Mesothelial cell of epicardium (in vitro differentiated cells): ENCODE data around the gene BSDC1. TPM values are rescaled to one million over a fixed set of nuclear protein-coding genes. Genes with fewer than 3 reads are reported as not detected.
"Not testable (repeated sequence)": the region's sequence is repeated elsewhere in the genome, so short reads cannot be mapped to it uniquely, and the experiment has no call there.

ENCODE experiments used
- DNase-seq, 2 experiments: peaks; one replicate each; pipeline ENCODE4 v3.0.0; 2021; ENCODE audit warnings: low spot score in 2 of 2; ENCODE audit not compliant: unreplicated experiment in 2 of 2
- H3K27ac Mint-ChIP-seq: 2 replicates; pipeline ENCODE4 v1.8.0; 2021; ENCODE audit warnings: mixed read lengths
- H3K27me3 Mint-ChIP-seq: 2 replicates; pipeline ENCODE4 v1.8.0; 2021; ENCODE audit warnings: low read depth, mixed read lengths
- H3K36me3 Mint-ChIP-seq: 2 replicates; pipeline ENCODE4 v1.8.0; 2021; ENCODE audit warnings: mixed read lengths
- H3K4me1 Mint-ChIP-seq: 2 replicates; pipeline ENCODE4 v1.8.0; 2021; ENCODE audit warnings: mixed read lengths
- H3K4me3 Mint-ChIP-seq: 2 replicates; pipeline ENCODE4 v1.8.0; 2021; ENCODE audit warnings: mild to moderate bottlenecking, moderate library complexity, mixed read lengths
- H3K9me3 Mint-ChIP-seq: 2 replicates; pipeline ENCODE4 v1.8.0; 2021; ENCODE audit warnings: mixed read lengths
- CTCF ChIP-seq: fragments of 200-600 bp; sonication (generic); IDR thresholded peaks from one replicate; pipeline ENCODE4 v1.5.0; 2021; ENCODE audit warnings: antibody characterized with exemption; ENCODE audit not compliant: unreplicated experiment
- total RNA-seq: library from RNA; stranded (reverse); gene quantifications from 3 replicates; pipeline ENCODE4 v1.2.1, GENCODE V29; 2021

BSDC1 gene
- total RNA-seq, 1 donor from 2014 or later, result 73.4 TPM

DNA sequence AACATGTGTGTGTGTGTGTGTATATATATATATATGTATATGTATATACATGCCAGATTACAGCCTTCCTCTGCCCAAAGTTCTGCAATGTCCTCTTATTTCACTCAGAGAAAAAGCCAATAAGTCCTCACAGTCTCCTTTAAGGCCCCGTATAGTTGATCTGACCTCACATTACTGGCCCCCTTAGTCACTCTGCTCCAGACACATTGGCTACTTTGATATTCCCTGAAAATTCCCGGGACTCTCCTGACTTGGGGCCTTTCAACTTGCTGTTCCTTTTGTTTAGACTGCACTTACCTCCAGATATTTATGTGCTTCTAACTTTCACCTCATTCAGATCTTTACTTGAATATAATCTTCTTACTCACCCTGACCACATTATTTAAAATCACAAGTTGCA, 4.2 kb upstream of the BSDC1 start:
- Mint-ChIP-seq H3K27ac (no peak overlapping the region), H3K36me3 (peaks cover 5% of the 10 kb centered on the region), H3K4me1 (peaks cover 16% of the 10 kb centered on the region), H3K9me3 (no peaks in the 10 kb centered on the region), H3K4me3 (no peak overlapping the region), H3K27me3 (no peaks in the 10 kb centered on the region)
- no peak for TF ChIP-seq CTCF
- DNase-seq, result no peak

- not testable (repeated sequence) for H3K9me3 Mint-ChIP-seq, H3K27me3 Mint-ChIP-seq, H3K27ac Mint-ChIP-seq, H3K4me3 Mint-ChIP-seq, H3K36me3 Mint-ChIP-seq, DNase-seq
- H3K4me1 Mint-ChIP-seq, result peaks cover 28% of the 10 kb centered on the region
Measured at GRCh38 chr1:32396524-32396923, 2.3 kb upstream of the BSDC1 start.

DNA sequence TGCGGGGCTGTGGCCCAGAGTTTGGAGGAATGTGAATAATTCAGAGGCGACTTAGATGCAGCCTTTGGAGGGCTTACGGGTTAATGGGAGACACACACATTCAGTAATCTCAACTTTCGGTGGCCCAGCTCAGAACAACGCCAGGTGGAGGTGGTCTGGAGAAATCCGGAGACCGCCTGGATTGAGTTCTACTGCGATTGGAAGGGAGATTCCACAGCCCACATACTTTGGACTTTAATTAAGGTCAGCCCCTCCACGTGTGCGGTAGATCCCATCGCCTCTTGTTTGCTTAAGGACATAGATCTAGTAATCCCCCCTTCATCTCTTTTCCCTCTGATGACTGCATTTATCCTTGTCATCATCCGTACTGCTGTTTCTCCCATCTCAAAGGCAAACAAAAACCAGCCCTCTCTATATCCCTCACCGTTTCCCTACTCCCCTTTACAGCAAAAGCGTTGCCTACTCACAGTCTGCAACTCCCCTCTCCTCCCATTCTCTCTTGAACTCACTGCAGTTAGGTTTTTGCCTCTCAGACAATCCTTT, 720 bp upstream of the BSDC1 start:
- peaks cover 7% of the 10 kb centered on the region for H3K36me3 Mint-ChIP-seq
- peak overlapping the region; percentile 100 for H3K27ac Mint-ChIP-seq
- H3K4me1 Mint-ChIP-seq, result peaks cover 24% of the 10 kb centered on the region
- H3K27me3 Mint-ChIP-seq, result no peaks in the 10 kb centered on the region
- no peaks in the 10 kb centered on the region for H3K9me3 Mint-ChIP-seq
- peak overlapping the region; percentile 100 for H3K4me3 Mint-ChIP-seq
- no peak for TF ChIP-seq CTCF
- no peak for DNase-seq

DNA sequence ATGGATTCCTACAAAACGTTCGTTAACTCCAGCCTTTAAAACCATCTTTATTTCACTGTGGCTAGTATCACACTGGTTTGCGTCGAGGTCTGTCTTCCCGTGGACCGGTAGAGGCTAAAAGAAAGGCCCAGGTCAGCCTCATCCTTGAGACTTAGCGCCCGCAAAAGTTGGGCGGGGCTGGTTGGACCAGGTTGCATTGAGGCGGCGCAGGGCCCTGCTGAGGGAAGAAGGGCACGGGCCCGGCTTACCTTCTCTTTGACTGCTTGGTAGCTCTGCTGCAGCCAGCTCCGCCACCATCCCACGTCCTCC, 455 bp downstream of the BSDC1 start:
- Mint-ChIP-seq H3K36me3 (peaks cover 7% of the 10 kb centered on the region), H3K9me3 (no peaks in the 10 kb centered on the region), H3K27ac (peak overlapping the region; percentile 100), H3K4me3 (peak overlapping the region; percentile 100), H3K4me1 (peaks cover 24% of the 10 kb centered on the region), H3K27me3 (no peaks in the 10 kb centered on the region)
- peak in 1 of 2 experiments; percentile 36 for DNase-seq
- no peak for TF ChIP-seq CTCF

DNA sequence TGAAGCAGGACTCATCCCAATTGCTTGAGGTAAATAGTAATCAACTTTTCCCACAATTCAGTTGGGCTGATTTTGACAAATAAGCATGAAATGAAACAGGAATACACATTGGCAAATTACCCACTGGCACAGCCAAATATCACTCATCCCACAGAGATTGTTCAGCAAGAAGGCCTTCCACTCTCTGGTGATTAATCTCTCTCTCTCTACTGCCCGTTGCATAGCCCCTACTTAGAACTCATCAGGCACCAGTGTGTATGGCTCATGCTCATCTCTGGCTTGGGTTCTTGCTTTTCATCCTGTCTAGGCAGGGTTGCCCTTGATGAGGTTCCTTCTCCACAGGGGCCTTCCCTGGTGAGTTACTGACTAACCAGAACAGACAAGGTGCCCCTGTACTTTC, 1.1 kb downstream of the BSDC1 start:
- DNase-seq, result no peak
- H3K4me3 Mint-ChIP-seq, result peak overlapping the region; percentile 100
- H3K9me3 Mint-ChIP-seq, result no peaks in the 10 kb centered on the region
- peak overlapping the region; percentile 100 for H3K27ac Mint-ChIP-seq
- H3K36me3 Mint-ChIP-seq, result peaks cover 7% of the 10 kb centered on the region
- no peaks in the 10 kb centered on the region for H3K27me3 Mint-ChIP-seq
- no peak for TF ChIP-seq CTCF
- H3K4me1 Mint-ChIP-seq, result peaks cover 24% of the 10 kb centered on the region

DNA sequence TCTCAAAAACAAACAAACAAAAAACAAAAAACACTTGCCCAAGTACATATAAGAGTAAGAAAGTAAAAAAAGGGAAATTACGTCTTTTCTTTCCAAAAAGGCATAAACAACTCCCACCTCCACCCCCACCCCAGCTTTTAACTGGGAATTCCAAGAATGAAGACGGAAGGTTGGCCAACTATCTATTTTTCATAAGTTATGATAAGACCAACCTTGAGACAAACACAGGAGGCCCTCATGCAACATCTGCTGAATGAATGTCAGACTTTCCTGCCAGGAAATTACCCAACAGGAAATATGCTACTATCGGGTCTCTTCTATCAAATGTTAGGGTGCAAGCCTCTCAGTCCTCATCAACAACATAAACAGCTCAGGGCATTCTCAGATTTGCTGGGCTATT, 1.9 kb downstream of the BSDC1 start:
- Mint-ChIP-seq H3K4me1 (peaks cover 24% of the 10 kb centered on the region), H3K27me3 (no peaks in the 10 kb centered on the region), H3K36me3 (peaks cover 10% of the 10 kb centered on the region), H3K27ac (no peak overlapping the region), H3K9me3 (no peaks in the 10 kb centered on the region), H3K4me3 (peak overlapping the region; percentile 100)
- TF ChIP-seq CTCF, result no peak
- DNase-seq, result no peak
